Measurements from ENCODE around the gene ITGAV. TPM values are rescaled to one million over a fixed set of nuclear protein-coding genes. Genes with fewer than 3 reads are reported as not detected.

ITGAV gene
- total RNA-seq, 1 experiment from 2014 or later, result 26.9 TPM

DNA sequence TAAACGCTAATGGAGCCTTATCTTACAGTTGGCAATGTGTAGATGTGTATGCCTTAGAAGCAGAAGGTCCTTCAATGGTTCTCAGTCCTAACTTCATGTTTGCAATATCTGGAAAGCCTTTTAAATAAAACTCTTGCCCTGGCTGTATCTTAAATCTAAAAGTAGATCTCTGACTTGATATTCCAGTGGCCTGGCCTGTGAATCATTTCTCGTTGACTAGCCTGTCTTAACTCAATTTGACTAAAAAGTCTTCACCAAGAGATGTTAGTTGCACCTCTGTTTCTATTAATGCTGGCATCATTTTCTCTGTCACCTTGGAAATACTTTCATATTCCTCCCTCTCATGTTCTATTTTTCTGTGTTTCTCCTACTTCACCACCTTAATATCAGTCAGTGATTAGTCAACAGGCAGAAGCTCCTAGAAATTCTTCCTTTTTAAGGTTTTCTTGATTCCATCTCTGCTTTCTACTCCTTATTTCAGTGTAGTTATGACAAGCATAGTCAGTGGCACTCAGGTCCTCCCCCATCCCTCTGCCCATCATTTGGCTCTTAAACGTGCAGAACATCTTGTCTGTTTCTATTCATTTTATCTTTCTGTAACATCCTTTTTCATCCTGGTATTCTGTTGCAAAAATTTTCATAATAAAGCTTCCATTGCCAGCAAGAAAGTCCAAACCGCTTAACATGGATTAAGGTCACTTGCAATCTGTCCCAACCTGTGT is 4.3 kb downstream of the ITGAV start:
- WGBS (ENCODE audit: extremely low coverage, insufficient read length, low lambda C conversion rate), result no CpG with 5 or more reads among the region's 4 CpGs
- no peak overlapping the region for H3K27ac Mint-ChIP-seq

More for the DNA sequence above, 4.3 kb downstream of the ITGAV start:
- Histone ChIP-seq H3K27ac (ENCODE audit: insufficient read length, low read depth, low read length) (no peak overlapping the region), H3T11ph (ENCODE audit: low read length) (no peak overlapping the region), H2BK20ac (ENCODE audit: low read depth, low read length, poor library complexity, severe bottlenecking) (no peak overlapping the region), H3K14ac (ENCODE audit: insufficient read depth, low read length) (no peak overlapping the region), H3K4me1 (ENCODE audit: insufficient read depth, low read length) (no peaks in the 10 kb centered on the region), H4K8ac (replicated peaks; ENCODE audit: insufficient read length, low read depth, low read length) (no peak overlapping the region), H2BK5ac (ENCODE audit: insufficient read length, low read length) (no peak overlapping the region), H3K9me3 (ENCODE audit: control insufficient read depth, low read depth, low read length) (no peaks in the 10 kb centered on the region), H3K79me2 (ENCODE audit: insufficient read depth, low read length) (peaks cover 3% of the 10 kb centered on the region; the same call in 1 of the 2 replicates), H3K23ac (ENCODE audit: insufficient read length, low read depth, low read length) (no peak overlapping the region), H3K4me2 (ENCODE audit: insufficient read depth, insufficient read length, low read length) (no peak overlapping the region), H2BK12ac (ENCODE audit: insufficient read length, low read depth, low read length) (no peak overlapping the region), H4K20me1 (ENCODE audit: control insufficient read depth, insufficient read depth, insufficient read length) (no peaks in the 10 kb centered on the region), H3K23me2 (ENCODE audit: insufficient read length, low read depth, low read length, poor library complexity, severe bottlenecking) (peaks cover 12% of the 10 kb centered on the region), H3K9ac (ENCODE audit: extremely low read depth, insufficient read length, low read length) (no peak overlapping the region), H2AFZ (ENCODE audit: low read length) (no peak overlapping the region), H2BK120ac (ENCODE audit: low read depth, low read length, poor library complexity, severe bottlenecking) (no peak overlapping the region), H4K5ac (ENCODE audit: insufficient read length, low read depth, low read length) (no peak overlapping the region), H3K18ac (ENCODE audit: insufficient read length, low read depth, low read length) (no peak overlapping the region), H2BK15ac (ENCODE audit: low read depth, low read length) (no peak overlapping the region), H3K27me3 (ENCODE audit: insufficient read depth, low read length) (no peaks in the 10 kb centered on the region), H4K91ac (ENCODE audit: insufficient read length, low read depth, low read length) (no peak overlapping the region), H3K4ac (ENCODE audit: low read depth, low read length) (no peak overlapping the region), H2AK5ac (ENCODE audit: insufficient read length, low read length) (no peak overlapping the region), H3K56ac (ENCODE audit: insufficient read length, low read depth, low read length) (no peak overlapping the region), H3K79me1 (ENCODE audit: insufficient read depth, low read depth, low read length, poor library complexity, severe bottlenecking) (no peaks in the 10 kb centered on the region)
- DNase-seq, result no peak
- Mint-ChIP-seq H3K4me3 (no peak overlapping the region), H3K9me3 (peaks cover 0 to 2% of the 10 kb centered on the region in 2 experiments; a peak in 1 of 5 replicates), H3K27me3 (ENCODE audit: low read depth) (no peaks in the 10 kb centered on the region; the same call in none of the 2 replicates), H3K4me1 (peaks cover 46 to 56% of the 10 kb centered on the region in 2 experiments), H3K36me3 (ENCODE audit: insufficient read depth in 1 of 3, low read depth in 3 of 3) (no peaks in the 10 kb centered on the region)
- TF ChIP-seq CTCF (conservative IDR thresholded peaks at IDR 0.05), result no peak
